ENCODE data around the gene EPHB3.

EPHB3 gene

DNA sequence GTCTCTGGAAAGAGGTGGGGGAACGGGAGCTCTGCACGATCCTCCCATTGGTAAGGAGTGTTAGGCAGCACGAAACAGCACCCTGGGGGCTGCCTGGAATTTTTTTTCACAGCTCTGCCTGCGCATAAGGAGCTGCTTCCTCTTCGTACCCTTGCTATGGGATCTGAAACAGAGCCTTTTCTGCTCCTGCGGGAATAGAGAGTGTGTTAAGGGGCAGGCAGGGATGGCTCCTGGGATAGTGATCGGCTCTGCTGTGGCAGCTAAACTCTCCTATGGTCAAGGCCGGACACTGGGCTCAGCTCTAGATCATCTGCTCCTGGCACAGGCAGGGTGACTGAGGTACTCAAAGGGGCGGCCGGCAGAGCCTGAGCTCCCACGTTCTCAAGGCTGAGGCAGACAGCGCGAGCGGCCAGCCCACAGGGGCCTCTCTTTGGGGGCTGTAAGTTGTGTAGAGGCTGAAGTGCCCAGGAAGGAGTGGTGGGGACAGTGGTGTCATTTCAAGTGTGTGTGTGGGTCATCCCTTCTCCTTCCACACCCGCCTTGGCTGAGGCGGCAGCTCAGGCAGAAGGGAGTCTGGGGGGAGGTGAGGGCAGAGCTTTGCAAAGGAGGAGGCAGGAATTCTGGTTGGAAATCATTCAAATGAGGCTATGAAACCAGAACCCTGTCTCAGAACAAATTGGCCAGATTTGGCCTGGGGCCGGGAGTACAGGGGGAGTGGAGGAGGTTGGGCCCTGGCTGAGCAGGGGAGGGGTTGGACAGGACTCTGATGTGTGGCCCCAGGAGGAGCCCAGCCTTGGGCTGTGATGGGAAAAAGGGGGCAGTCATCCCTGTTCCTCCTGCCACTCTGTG, 31.0 kb downstream of the EPHB3 start:
- TF ChIP-seq, protein P1, sequence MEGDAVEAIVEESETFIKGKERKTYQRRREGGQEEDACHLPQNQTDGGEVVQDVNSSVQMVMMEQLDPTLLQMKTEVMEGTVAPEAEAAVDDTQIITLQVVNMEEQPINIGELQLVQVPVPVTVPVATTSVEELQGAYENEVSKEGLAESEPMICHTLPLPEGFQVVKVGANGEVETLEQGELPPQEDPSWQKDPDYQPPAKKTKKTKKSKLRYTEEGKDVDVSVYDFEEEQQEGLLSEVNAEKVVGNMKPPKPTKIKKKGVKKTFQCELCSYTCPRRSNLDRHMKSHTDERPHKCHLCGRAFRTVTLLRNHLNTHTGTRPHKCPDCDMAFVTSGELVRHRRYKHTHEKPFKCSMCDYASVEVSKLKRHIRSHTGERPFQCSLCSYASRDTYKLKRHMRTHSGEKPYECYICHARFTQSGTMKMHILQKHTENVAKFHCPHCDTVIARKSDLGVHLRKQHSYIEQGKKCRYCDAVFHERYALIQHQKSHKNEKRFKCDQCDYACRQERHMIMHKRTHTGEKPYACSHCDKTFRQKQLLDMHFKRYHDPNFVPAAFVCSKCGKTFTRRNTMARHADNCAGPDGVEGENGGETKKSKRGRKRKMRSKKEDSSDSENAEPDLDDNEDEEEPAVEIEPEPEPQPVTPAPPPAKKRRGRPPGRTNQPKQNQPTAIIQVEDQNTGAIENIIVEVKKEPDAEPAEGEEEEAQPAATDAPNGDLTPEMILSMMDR (IDR thresholded peaks at IDR 0.05; ENCODE audit: low read depth, low read length), result no peak
- DNase-seq (ENCODE audit: extremely low read depth, low read depth), result peak; percentile 25

DNA sequence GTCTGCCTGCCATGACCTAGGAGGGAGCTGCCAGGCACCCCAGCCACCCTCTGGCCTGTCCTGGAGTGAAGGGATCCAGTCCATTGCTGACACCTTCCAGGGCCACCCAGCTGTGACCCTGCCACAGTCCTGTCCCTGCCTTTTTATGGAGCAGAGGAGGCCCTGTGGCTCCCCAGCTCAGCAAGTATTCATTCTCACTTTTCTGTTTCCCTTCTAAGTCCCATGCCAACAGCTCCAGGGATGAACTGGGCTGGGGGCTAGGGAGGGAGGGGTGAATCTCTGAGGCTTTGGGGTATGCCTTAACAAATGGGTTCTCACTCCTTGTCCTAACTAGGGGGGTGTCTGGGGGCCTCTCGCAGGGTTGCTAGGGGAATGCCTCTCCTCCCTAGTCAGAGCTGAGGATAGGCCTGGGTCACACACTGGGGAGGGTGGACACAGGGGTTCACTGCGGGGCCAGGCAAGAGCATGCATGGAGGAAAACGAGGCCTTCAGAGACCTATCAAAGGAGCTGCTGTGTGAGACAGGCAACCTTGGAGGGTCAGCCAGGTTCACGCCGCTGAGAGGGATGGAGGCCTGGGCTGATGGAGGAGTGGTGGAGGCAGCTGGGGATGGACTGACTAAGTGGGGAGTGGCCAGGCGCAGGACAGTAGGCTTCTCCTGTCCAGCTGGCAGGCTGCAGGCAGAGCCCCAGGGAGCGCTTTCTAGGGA, 31.8 kb downstream of the EPHB3 start:
- DNase-seq (ENCODE audit: extremely low read depth, low read depth), result no peak
- TF ChIP-seq, protein P1 (IDR thresholded peaks at IDR 0.05; ENCODE audit: low read depth, low read length), result no peak

DNA sequence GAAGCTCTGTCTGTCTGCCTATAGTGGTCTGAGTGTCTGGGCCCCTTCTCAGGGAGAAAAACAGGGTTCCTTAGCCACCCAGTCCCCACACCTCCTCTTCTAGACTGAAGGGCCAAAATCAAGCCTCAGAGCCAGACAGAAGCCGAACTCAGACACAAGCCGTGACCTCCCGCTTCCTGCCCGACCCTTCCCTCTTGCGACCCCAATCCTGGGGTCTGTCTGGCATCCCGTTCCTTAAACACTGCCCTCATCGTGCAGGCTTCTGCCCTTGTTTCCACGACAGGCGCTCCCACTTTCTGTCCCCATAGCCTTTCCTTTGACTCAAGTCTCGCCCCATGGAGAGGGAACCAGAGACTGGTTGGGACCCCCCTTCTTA, 32.3 kb downstream of the EPHB3 start:
- TF ChIP-seq, protein P1 (IDR thresholded peaks at IDR 0.05; ENCODE audit: low read depth, low read length), result no peak
- no peak for DNase-seq (ENCODE audit: extremely low read depth, low read depth)

DNA sequence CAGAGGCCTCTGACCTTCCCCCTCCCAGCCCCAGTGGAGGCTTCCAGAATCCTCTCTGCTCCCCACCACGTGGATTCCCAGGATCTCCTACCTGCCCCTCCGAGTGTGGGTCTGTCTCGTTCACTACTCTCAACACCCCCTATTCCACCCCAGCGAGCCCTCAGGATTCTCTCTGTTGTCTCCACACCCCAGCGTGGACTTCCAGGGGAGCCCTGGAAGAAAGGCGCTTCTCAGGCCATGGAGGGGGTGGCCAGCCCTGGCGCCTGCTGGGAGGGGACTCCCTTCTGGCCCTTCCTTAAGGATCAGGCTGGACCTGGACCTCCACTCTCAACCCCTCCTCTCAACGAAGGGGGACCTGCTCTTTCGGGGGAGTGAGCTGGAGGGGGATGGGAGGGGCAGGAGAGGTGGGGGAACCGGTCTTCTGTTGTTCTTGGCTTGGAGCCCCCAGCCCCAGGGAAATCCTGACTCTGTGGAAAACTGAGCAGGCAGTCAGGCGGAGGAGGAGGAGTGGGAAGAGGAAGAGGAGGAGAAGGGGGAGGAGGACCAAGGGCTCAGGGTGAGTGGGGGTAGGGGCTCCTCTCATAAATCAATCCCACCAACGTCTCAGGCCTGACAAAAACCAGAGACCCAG, 32.9 kb downstream of the EPHB3 start:
- TF ChIP-seq, protein P1 (IDR thresholded peaks at IDR 0.05; ENCODE audit: low read depth, low read length), result no peak
- no peak for DNase-seq (ENCODE audit: extremely low read depth, low read depth)

DNA sequence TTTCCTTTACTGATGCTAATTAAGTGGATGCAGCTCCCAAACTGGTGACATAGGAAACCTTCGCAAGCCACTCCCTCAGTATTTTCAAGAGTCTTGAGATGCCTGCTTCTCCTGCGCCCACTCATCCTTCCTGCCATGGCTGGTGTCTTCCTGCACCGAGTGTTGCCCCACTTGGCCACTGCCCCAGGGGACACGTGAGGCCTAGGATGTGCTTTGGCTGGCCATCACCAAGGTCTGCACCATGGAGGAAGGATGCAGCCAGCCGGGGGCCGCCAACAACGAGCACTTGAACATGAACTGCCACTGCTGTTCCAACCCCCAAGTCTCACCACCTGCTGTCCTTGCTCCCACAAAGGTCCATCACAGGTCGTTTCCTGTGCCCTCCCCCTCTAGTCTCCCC, 34.1 kb downstream of the EPHB3 start:
- DNase-seq (ENCODE audit: extremely low read depth, low read depth), result no peak
- TF ChIP-seq, protein P1 (IDR thresholded peaks at IDR 0.05; ENCODE audit: low read depth, low read length), result no peak

DNA sequence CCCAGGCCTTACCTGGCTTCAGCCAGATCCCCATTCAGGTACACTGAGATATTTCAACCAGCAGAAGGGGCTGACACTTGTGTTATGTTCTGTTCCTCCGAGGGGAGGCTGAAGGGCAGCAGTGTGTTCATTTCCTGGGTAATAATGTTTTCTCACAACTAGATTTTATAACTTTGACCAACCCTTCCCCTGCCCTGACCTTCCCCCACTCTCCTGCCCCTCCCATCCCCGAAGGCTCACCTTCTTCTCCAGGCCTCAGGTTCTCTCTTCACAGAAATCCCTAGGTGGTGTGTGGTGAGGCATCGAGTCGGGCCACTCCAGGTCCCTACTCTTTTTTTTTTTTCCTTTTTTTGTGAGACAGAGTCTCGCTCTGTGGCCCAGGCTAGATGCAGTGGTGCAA, 34.6 kb downstream of the EPHB3 start:
- DNase-seq (ENCODE audit: extremely low read depth, low read depth), result no peak
- TF ChIP-seq, protein P1 (IDR thresholded peaks at IDR 0.05; ENCODE audit: low read depth, low read length), result no peak

All from AG09319 (cell line).